Right ventricle myocardium superior (tissue), 1 donor: ENCODE measurements around the gene EXPH5. TPM values are rescaled to one million over a fixed set of nuclear protein-coding genes. Genes with fewer than 3 reads are reported as not detected.

ENCODE experiments used
- ATAC-seq: fragments of 200-7000 bp; cut with Tn5 transposase; one replicate; pipeline ENCODE4 v1.9.1; 2020; ENCODE audit warnings: mild to moderate bottlenecking; ENCODE audit not compliant: poor library complexity
- DNase-seq: peaks from one replicate; pipeline ENCODE4 v3.0.0-alpha.2; 2020
- intact Hi-C: fragments of 100-400 bp; cut with DNase I; formaldehyde crosslinking; loops from one replicate; pipeline ENCODE4 v1.11.2; 2022
- total RNA-seq: library from RNA; stranded (reverse); fragmentation: NEBNext Ultra II Directional; extraction: Animal tissue kit (Norgen Biotek cat#: 25700); gene quantifications from one replicate; pipeline ENCODE4 v1.2.1, GENCODE V29; 2021
- donor health status: DM: no; HTN: yes; CAD: no; lungs with severe emphysema.

Gene EXPH5
- total RNA-seq, 1 donor from 2014 or later, result 2.5 TPM

DNA sequence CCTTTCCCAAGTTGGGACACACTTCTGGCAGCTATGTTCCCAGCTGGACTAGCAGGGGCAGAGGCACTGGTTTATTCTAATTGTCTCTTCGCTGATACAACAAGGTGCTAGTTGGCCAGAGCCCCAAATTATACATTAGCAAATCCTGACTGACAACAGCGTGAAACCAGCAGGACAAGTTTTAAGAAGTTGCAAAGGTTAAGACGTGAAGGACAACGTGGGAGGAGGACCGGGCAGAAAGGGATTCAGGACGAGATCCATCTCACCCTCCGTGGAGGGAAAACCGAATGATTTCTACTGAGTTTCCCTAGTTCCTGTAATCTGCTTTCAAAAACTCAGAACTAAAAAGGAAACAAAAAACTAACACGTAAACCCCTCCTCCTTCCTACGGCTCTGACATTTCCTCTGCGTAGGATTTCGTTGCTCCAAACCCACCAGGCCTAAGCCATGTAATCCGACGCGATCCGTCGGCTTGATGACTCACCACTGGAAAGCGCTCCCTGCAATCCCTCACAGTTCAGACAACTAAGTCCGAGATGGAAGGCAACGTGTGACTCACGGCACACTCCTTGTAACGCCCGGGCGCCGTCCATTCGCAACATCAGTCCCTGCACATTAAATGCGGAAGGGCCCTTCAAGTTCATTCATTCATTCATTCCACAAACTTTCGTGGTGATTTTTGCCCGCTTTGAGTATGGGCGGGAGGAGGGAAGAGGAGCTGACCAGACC, 96.1 kb downstream of the EXPH5 start:
- intact Hi-C loops, result loop anchor here (10.0 kb wide), 1 partner anchor 157 kb away; no protein-coding TSS in a partner anchor
- peak; percentile 95 for ATAC-seq
- peak; percentile 89 for DNase-seq

- intact Hi-C loops, result loop anchor here (10.0 kb wide), 1 partner anchor 158 kb away; no protein-coding TSS in a partner anchor
- ATAC-seq, result no peak
- no peak for DNase-seq
These were observed 96.8 kb downstream of the EXPH5 start for GRCh38 chr11:108496643-108497256.

DNA sequence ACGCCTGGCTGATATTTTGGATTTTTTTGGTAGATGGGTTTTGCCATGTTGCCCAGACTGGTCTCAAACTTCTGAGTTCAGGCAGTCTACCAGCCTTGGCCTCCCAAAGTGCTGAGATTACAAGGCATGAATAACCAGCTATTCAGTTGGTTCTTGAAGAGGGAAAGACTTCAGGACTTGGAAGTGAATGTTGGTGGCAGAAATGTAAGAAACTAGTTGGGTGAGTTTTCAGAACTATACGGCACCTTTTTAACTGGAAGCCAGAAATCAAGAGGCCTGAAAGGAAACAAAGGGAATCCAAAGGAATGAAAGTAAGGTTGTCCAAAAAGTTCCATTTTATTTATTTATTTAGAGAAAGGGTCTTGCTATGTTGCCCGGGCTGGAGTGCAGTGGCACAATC, 98.2 kb downstream of the EXPH5 start:
- intact Hi-C loops, result loop anchor here (10.0 kb wide), 1 partner anchor 159 kb away; no protein-coding TSS in a partner anchor
- ATAC-seq (no peak), DNase-seq (no peak)

DNA sequence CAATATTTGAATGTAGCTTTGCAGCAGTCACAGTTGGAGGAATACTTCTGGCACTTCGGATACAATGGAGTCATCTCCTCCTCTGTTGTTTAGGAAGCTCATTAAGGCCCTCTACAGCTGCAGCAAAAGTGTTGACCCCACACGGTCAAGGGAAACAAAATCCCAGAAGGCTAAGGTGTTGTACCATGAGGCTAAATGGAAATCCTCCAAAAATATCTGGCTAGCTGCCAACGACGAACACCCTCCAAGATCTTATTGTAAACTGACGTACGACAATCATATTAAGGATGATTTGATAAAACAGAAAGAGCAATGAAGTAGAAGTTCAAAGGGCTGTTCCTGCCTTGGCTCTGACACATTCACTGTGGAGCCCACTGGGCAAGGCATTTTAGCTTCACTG, 99.4 kb downstream of the EXPH5 start:
- intact Hi-C loops, result loop anchor here (10.0 kb wide), 1 partner anchor 161 kb away; no protein-coding TSS in a partner anchor

GRCh38 chr11:108491936-108492335, 101.6 kb downstream of the EXPH5 start:
- DNase-seq (no peak), ATAC-seq (no peak)
- intact Hi-C loops, result loop anchor here (10.0 kb wide), 1 partner anchor 163 kb away; no protein-coding TSS in a partner anchor

More for the DNA sequence above, 99.4 kb downstream of the EXPH5 start:
- ATAC-seq (no peak), DNase-seq (no peak)

- ATAC-seq (no peak), DNase-seq (no peak)
- intact Hi-C loops, result no loop called here
These were observed 106.7 kb downstream of the EXPH5 start for GRCh38 chr11:108486828-108487227.

DNA sequence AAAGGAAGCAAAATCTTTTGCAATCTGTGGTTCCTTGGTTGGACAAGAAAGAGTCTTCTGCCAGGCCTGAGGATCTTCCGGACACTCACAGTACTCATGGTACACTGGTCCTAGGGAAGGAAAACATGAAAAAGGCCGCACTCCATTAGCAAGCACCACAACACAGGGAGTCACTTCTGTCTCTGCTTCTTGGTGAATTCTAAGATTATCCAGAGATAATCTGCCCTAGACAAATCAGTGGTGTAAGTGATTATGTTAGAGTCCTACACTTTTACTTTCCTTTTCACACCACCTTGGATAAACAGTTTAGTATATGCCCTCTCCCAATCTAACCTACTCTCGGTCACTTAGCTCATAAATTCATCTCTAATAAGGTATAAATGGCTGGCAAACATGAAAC, 107.2 kb downstream of the EXPH5 start:
- intact Hi-C loops, result no loop called here
- DNase-seq (no peak), ATAC-seq (no peak)

DNA sequence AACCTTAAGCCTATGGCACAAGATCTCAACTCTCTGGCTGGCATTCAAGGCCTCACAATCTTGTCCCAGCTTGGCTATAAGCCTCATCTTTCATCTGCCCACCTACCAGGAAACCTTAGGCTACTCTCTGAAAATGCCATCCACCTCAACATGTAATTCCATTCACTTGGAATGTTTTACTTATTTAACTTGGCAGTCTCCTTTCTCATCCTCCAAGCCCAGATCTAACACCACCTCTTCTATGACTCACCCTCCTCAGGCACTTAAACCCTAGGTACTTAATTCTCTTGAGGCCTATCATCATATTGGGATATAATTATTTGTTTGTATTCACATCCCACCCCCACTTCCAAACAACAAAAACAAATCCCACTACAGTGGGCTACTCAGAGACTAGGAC, 110.4 kb downstream of the EXPH5 start:
- no peak for ATAC-seq
- intact Hi-C loops, result no loop called here
- DNase-seq, result no peak

- intact Hi-C loops, result no loop called here
- peak; percentile 84 for ATAC-seq
These were observed 118.7 kb downstream of the EXPH5 start for GRCh38 chr11:108474664-108475463.

GRCh38 chr11:108472681-108473080, 120.9 kb downstream of the EXPH5 start:
- ATAC-seq, result no peak
- DNase-seq, result no peak
- intact Hi-C loops, result no loop called here

More at GRCh38 chr11:108474664-108475463, 118.7 kb downstream of the EXPH5 start:
- DNase-seq, result no peak

- DNase-seq (no peak), ATAC-seq (no peak)
These were observed 125.1 kb downstream of the EXPH5 start for GRCh38 chr11:108468478-108468864.

GRCh38 chr11:108467091-108467823, 126.3 kb downstream of the EXPH5 start, which contains the start of gene C11orf65:
Gene C11orf65, minus strand, starts transcription at chr11:108467529. Its CDS starts 5,970 bp downstream, at chr11:108461559.
- intact Hi-C loops, result no loop called here
- ATAC-seq, result peak; percentile 99
- DNase-seq, result peak; percentile 97

More at GRCh38 chr11:108468478-108468864, 125.1 kb downstream of the EXPH5 start:
- intact Hi-C loops, result no loop called here

- DNase-seq (no peak), ATAC-seq (no peak)
- intact Hi-C loops, result no loop called here
These were observed 127.2 kb downstream of the EXPH5 start for GRCh38 chr11:108466405-108466804.

Other genes with a start within 250 kb of the EXPH5 start
- 0.56 TPM for gene C11orf65, start 126.2 kb downstream of the EXPH5 start, total RNA-seq
- 11.3 TPM for gene POGLUT3, start 95.4 kb downstream of the EXPH5 start, total RNA-seq
- gene DDX10, start 71.3 kb upstream of the EXPH5 start, total RNA-seq, result 10.2 TPM